ENCODE measurements around the gene SHD. TPM values are rescaled to one million over a fixed set of nuclear protein-coding genes. Genes with fewer than 3 reads are reported as not detected.

SHD gene
- total and polyA plus RNA-seq, 2 of the 13 experiments (the other 11 are each of a cell fraction or from before 2014, with no cell fraction given), result 0.11 to 0.20 TPM

- no peak for TF ChIP-seq ZNF770 (CRISPR knock-in tag; IDR thresholded peaks at IDR 0.05)
- TF ChIP-seq ATF3 (CRISPR knock-in tag; IDR thresholded peaks at IDR 0.05), result no peak
- TF ChIP-seq SNAPC5 (CRISPR knock-in tag; IDR thresholded peaks at IDR 0.05; ENCODE audit: borderline replicate concordance), result no peak
Observed at GRCh38 chr19:4326837-4327251, 47.8 kb downstream of the SHD start (continued).

- no peak for DNase-seq (ENCODE audit: low spot score)
Observed at GRCh38 chr19:4327252-4327876, 48.3 kb downstream of the SHD start.

More at GRCh38 chr19:4327252-4327876, 48.3 kb downstream of the SHD start:
- H3K36me3 ChIP-seq (replicated peaks in 1 of 2; ENCODE audit: control insufficient read depth in 1 of 2, insufficient read depth in 2 of 2, low read length in 2 of 2), result peaks cover 0 to 3% of the 10 kb centered on the region in 2 experiments; a peak in 1 of 5 replicates
- H3K27me3 ChIP-seq (ENCODE audit: control insufficient read depth in 1 of 2, insufficient read depth in 2 of 2, low read length in 2 of 2), result no peaks in the 10 kb centered on the region
- TF ChIP-seq ZSCAN21 (CRISPR knock-in tag; IDR thresholded peaks at IDR 0.05; ENCODE audit: borderline replicate concordance) (no peak), ZNF879 (CRISPR knock-in tag; IDR thresholded peaks at IDR 0.05) (no peak), PHF20 (CRISPR knock-in tag; IDR thresholded peaks at IDR 0.05) (no peak), NFATC3 (CRISPR knock-in tag; IDR thresholded peaks at IDR 0.05) (no peak), ZNF414 (CRISPR knock-in tag; IDR thresholded peaks at IDR 0.05) (no peak), TRIM24 (CRISPR knock-in tag; IDR thresholded peaks at IDR 0.05) (no peak), SUZ12 (IDR thresholded peaks at IDR 0.05; ENCODE audit: low read depth, low read length) (no peak), ZBTB8A (CRISPR knock-in tag; IDR thresholded peaks at IDR 0.05; ENCODE audit: borderline replicate concordance, low read depth) (no peak)
- no peaks in the 10 kb centered on the region for H3K4me1 ChIP-seq (ENCODE audit: insufficient read depth, low read length)
- no TSS peak for BruUV-seq (replicated peaks)
- H3K9ac ChIP-seq (ENCODE audit: insufficient read depth, low read depth, low read length), result no peak overlapping the region
- WGBS (ENCODE audit: low lambda C conversion rate), result 95% methylated on average over 22 of the region's 30 CpGs
- ATAC-seq (no peak), FAIRE-seq (no peak)
- H3K4me3 ChIP-seq (replicated peaks in 1 of 3; ENCODE audit: insufficient read depth in 1 of 3, low read depth in 2 of 3, low read length in 3 of 3), result no peak overlapping the region
- no peaks in the 10 kb centered on the region for H3K79me2 ChIP-seq (ENCODE audit: insufficient read depth, low read length)
- H3K27ac ChIP-seq (ENCODE audit: extremely low read length, insufficient read depth, low read length), result no peak overlapping the region
- H3K9me3 ChIP-seq (ENCODE audit: low read length), result no peaks in the 10 kb centered on the region
- no peak overlapping the region for H2AFZ ChIP-seq (ENCODE audit: low read length)
- H3K4me2 ChIP-seq (ENCODE audit: low read depth, low read length), result no peak overlapping the region
- CTCF ChIA-PET (ENCODE audit: low intra/inter-chr PET ratio, low total read pairs), result no interaction called here
- POLR2A ChIA-PET, result interaction anchor here (0.8 to 1.1 kb wide), 3 partner anchors 11 to 16 kb away, joined by 3 to 5 read pairs (median 4); partner anchors contain the start of gene STAP2
- in situ Hi-C loops (cut with HindIII; ENCODE audit: extremely low pct_ligation_motif_present, low pct_unique_long_range_greater_than_20kb) (no loop called here), intact Hi-C loops (cut with micrococcal nuclease; ENCODE audit: unreplicated experiment) (no loop called here)
- no peaks in the 10 kb centered on the region for H4K20me1 ChIP-seq (ENCODE audit: insufficient read depth, low read length)
